ENCODE measurements around the gene RRAGA.
"Not testable (repeated sequence)": the region's sequence is repeated elsewhere in the genome, so short reads cannot be mapped to it uniquely, and the experiment has no call there.

The RRAGA gene

GRCh38 chr9:19048966-19049916 lies at the start of gene RRAGA:
RRAGA (plus strand) TSS chr9:19049427; CDS start chr9:19049660, 233 bp downstream.
- DNase-seq = peak; percentile 90

- DNase-seq = no peak
Measured at GRCh38 chr9:19000133-19000532, 49.1 kb upstream of the RRAGA start.

- no peak for DNase-seq
Measured at GRCh38 chr9:19009391-19009965, 39.7 kb upstream of the RRAGA start.

GRCh38 chr9:19018201-19018600 lies 31.0 kb upstream of the RRAGA start:
- no peak for DNase-seq

- DNase-seq = no peak
Measured at GRCh38 chr9:19020886-19021455, 28.3 kb upstream of the RRAGA start.

GRCh38 chr9:19021649-19022048 lies 27.6 kb upstream of the RRAGA start:
- DNase-seq = not testable (repeated sequence)

GRCh38 chr9:19022206-19022605 lies 27.0 kb upstream of the RRAGA start:
- DNase-seq = no peak

GRCh38 chr9:19023078-19023477 lies 26.1 kb upstream of the RRAGA start:
- DNase-seq = no peak

GRCh38 chr9:19026375-19026774 lies 22.9 kb upstream of the RRAGA start:
- DNase-seq = no peak

GRCh38 chr9:19027825-19028224 lies 21.4 kb upstream of the RRAGA start:
- no peak for DNase-seq

GRCh38 chr9:19028835-19029451 lies 20.3 kb upstream of the RRAGA start:
- DNase-seq = no peak

GRCh38 chr9:19030899-19031298 lies 18.3 kb upstream of the RRAGA start:
- DNase-seq = no peak

GRCh38 chr9:19032406-19032805 lies 16.8 kb upstream of the RRAGA start:
- DNase-seq = no peak

GRCh38 chr9:19033015-19033414 lies 16.2 kb upstream of the RRAGA start, which contains the start of gene SAXO1:
SAXO1 (minus strand) TSS chr9:19033209; CDS start chr9:19032908, 301 bp downstream.
- no peak for DNase-seq

- DNase-seq = no peak
Measured at GRCh38 chr9:19036611-19037010, 12.6 kb upstream of the RRAGA start.

GRCh38 chr9:19049917-19050636 lies 850 bp downstream of the RRAGA start:
- DNase-seq = no peak

GRCh38 chr9:19050637-19051591 lies 1.7 kb downstream of the RRAGA start:
- no peak for DNase-seq

- DNase-seq = no peak
Measured at GRCh38 chr9:19057033-19057432, 7.8 kb downstream of the RRAGA start.

- no peak for DNase-seq
Measured at GRCh38 chr9:19074229-19074628, 25.0 kb downstream of the RRAGA start.

- no peak for DNase-seq
Measured at GRCh38 chr9:19074836-19075235, 25.6 kb downstream of the RRAGA start.

GRCh38 chr9:19085295-19085694 lies 36.1 kb downstream of the RRAGA start:
- no peak for DNase-seq

All from activated T-cell treated with anti-CD3 and anti-CD28 coated beads for 4 hours (primary cell).